Smooth muscle cell (in vitro differentiated cells): Measurements from ENCODE around the gene GSK3A. TPM values are rescaled to one million over a fixed set of nuclear protein-coding genes. Genes with fewer than 3 reads are reported as not detected.

Experiments
- DNase-seq: peaks from one replicate; lab custom pipeline; 2025; ENCODE audit not compliant: unreplicated experiment; lab: John Stamatoyannopoulos, UW
- H2AFZ ChIP-seq: fragments of 200-600 bp; sonication (generic); 2 replicates; pipeline ENCODE4 v1.6.0; 2016; ENCODE audit warnings: antibody characterized with exemption, low read depth, mild to moderate bottlenecking
- H3F3A ChIP-seq: fragments of 200-600 bp; sonication (generic); 2 replicates; pipeline ENCODE4 v1.6.0; 2017; ENCODE audit warnings: antibody characterized with exemption, low read depth
- H3K27ac ChIP-seq: fragments of 200-600 bp; sonication (generic); 2 replicates; pipeline ENCODE4 v1.5.1; 2016; ENCODE audit warnings: low read depth, mild to moderate bottlenecking
- H3K27me3 ChIP-seq: fragments of 200-600 bp; sonication (generic); 2 replicates; pipeline ENCODE4 v1.6.1; 2016; ENCODE audit warnings: low read depth, mild to moderate bottlenecking
- H3K36me3 ChIP-seq: fragments of 200-600 bp; sonication (generic); 2 replicates; pipeline ENCODE4 v1.5.1; 2016; ENCODE audit warnings: low read depth
- H3K4me1 ChIP-seq: fragments of 200-600 bp; sonication (generic); 2 replicates; pipeline ENCODE4 v1.5.1; 2016; ENCODE audit warnings: low read depth
- H3K4me2 ChIP-seq: fragments of 200-600 bp; sonication (generic); 2 replicates; pipeline ENCODE4 v1.6.0; 2016; ENCODE audit warnings: mild to moderate bottlenecking
- H3K4me3 ChIP-seq: fragments of 200-600 bp; sonication (generic); 2 replicates; pipeline ENCODE4 v1.5.1; 2016; ENCODE audit warnings: mild to moderate bottlenecking
- H3K79me2 ChIP-seq: fragments of 200-600 bp; sonication (generic); 2 replicates; pipeline ENCODE4 v1.6.0; 2016; ENCODE audit warnings: low read depth, mild to moderate bottlenecking
- H3K9ac ChIP-seq: fragments of 200-600 bp; sonication (generic); 2 replicates; pipeline ENCODE4 v1.6.0; 2016; ENCODE audit warnings: low read depth
- H3K9me3 ChIP-seq: fragments of 200-600 bp; sonication (generic); replicated peaks from 2 replicates; pipeline ENCODE4 v1.5.1; 2016; ENCODE audit warnings: low read depth
- H4K20me1 ChIP-seq: fragments of 200-600 bp; sonication (generic); 2 replicates; pipeline ENCODE4 v1.6.0; 2016; ENCODE audit warnings: low read depth
- WGBS: methylation state at CpG from one replicate; pipeline ENCODE4 v1.1.7; 2016; ENCODE audit warnings: low lambda C conversion rate; 5-methylcytosine and 5-hydroxymethylcytosine counted together
- polyA plus RNA-seq: library from polyadenylated mRNA; unstranded; fragments of >200 nt; fragmentation: Nextera tagmentation; extraction: Ambion mirVana; gene quantifications from 2 replicates; pipeline ENCODE4 v1.2.1, GENCODE V29; 2016
- total RNA-seq: library from RNA; depleted of rRNA; stranded (reverse); fragments of >200 nt; gene quantifications from 2 replicates; pipeline ENCODE4 v1.2.3, GENCODE V29; 2014
- TF ChIP-seq, protein P1 (sequence below): fragments of 200-600 bp; sonication (generic); IDR thresholded peaks from 2 replicates; pipeline ENCODE4 v1.5.1; 2017; ENCODE audit warnings: borderline replicate concordance, mild to moderate bottlenecking, antibody characterized with exemption; ENCODE audit not compliant: insufficient read depth, poor library complexity, severe bottlenecking

The GSK3A gene
- total and polyA plus RNA-seq, 2 experiments from 2014 or later = 27.4 to 39.0 TPM

DNA sequence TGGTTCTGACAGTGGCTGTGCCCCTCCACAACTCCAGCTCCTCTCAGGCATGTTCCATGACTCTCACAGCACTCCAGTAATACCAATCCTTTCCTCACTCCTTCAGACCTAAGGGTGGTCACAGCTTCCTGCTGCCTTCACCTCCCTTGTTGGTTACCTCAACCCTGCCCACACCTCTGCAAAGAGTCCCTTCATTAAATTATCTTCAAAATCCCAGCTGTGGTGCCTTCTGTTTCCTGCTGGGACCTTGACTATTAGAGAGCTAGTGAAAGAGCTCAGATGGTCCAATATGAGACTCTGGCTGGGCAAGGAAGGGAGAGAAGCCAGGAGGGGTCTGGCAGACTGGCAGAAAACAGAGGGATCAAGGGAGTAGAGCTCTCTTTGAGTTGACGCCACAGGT is 51.1 kb downstream of the GSK3A start:
- H3K27me3 ChIP-seq = peaks cover 15% of the 10 kb centered on the region
- WGBS = 94% methylated on average over 1 of the region's 1 CpG
- no peaks in the 10 kb centered on the region for H4K20me1 ChIP-seq
- peaks cover 5% of the 10 kb centered on the region for H3K9me3 ChIP-seq
- H3F3A ChIP-seq = no peaks in the 10 kb centered on the region
- H2AFZ ChIP-seq = no peak overlapping the region
- H3K9ac ChIP-seq = no peak overlapping the region
- TF ChIP-seq, protein P1, sequence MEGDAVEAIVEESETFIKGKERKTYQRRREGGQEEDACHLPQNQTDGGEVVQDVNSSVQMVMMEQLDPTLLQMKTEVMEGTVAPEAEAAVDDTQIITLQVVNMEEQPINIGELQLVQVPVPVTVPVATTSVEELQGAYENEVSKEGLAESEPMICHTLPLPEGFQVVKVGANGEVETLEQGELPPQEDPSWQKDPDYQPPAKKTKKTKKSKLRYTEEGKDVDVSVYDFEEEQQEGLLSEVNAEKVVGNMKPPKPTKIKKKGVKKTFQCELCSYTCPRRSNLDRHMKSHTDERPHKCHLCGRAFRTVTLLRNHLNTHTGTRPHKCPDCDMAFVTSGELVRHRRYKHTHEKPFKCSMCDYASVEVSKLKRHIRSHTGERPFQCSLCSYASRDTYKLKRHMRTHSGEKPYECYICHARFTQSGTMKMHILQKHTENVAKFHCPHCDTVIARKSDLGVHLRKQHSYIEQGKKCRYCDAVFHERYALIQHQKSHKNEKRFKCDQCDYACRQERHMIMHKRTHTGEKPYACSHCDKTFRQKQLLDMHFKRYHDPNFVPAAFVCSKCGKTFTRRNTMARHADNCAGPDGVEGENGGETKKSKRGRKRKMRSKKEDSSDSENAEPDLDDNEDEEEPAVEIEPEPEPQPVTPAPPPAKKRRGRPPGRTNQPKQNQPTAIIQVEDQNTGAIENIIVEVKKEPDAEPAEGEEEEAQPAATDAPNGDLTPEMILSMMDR = no peak
- H3K27ac ChIP-seq = peak overlapping the region; percentile 19
- H3K4me2 ChIP-seq = no peak overlapping the region
- no peak overlapping the region for H3K4me3 ChIP-seq
- no peak for DNase-seq
- H3K36me3 ChIP-seq = no peaks in the 10 kb centered on the region
- no peaks in the 10 kb centered on the region for H3K4me1 ChIP-seq
- H3K79me2 ChIP-seq = no peaks in the 10 kb centered on the region

DNA sequence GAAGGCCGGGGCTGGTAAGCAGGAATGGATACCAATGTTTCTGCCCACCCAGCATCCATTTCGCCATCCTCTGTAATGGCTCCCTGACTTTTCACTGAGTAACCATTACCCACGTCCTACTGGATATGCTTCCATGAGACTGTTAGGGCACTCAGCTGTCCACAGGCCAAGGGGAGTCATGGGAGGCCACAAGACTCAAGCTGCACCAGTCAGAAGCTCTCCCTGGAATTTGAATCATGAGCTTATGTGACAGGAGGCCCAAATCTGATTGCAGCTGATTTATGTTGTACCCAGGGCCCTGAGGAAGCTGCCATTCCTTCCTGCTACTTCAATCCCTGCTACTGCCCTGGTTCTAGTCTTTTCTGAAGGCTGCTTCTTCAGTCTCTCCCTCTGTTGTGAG is 53.3 kb downstream of the GSK3A start:
- 85% methylated on average over 3 of the region's 3 CpGs for WGBS

GRCh38 chr19:42188665-42189064 is 53.7 kb downstream of the GSK3A start:
- Histone ChIP-seq H3K4me2 (no peak overlapping the region), H3K4me3 (no peak overlapping the region), H3K27ac (no peak overlapping the region), H3K9ac (no peak overlapping the region), H3K79me2 (no peaks in the 10 kb centered on the region), H3K27me3 (peaks cover 14% of the 10 kb centered on the region), H4K20me1 (no peaks in the 10 kb centered on the region), H3K36me3 (no peaks in the 10 kb centered on the region), H2AFZ (no peak overlapping the region), H3K4me1 (peaks cover 3% of the 10 kb centered on the region), H3F3A (peaks cover 4% of the 10 kb centered on the region), H3K9me3 (peaks cover 4% of the 10 kb centered on the region)
- WGBS = 85% methylated on average over 1 of the region's 1 CpG
- TF ChIP-seq, protein P1 = no peak
- DNase-seq = no peak

More for the DNA sequence above, 53.3 kb downstream of the GSK3A start:
- no peak for DNase-seq
- Histone ChIP-seq H3K27me3 (peaks cover 15% of the 10 kb centered on the region), H3K4me1 (peaks cover 3% of the 10 kb centered on the region), H3K9ac (no peak overlapping the region), H3K79me2 (no peaks in the 10 kb centered on the region), H2AFZ (no peak overlapping the region), H3K4me3 (no peak overlapping the region), H3K27ac (no peak overlapping the region), H3K36me3 (no peaks in the 10 kb centered on the region), H4K20me1 (no peaks in the 10 kb centered on the region), H3F3A (peaks cover 4% of the 10 kb centered on the region), H3K4me2 (no peak overlapping the region), H3K9me3 (peaks cover 5% of the 10 kb centered on the region)
- TF ChIP-seq, protein P1 = no peak

DNA sequence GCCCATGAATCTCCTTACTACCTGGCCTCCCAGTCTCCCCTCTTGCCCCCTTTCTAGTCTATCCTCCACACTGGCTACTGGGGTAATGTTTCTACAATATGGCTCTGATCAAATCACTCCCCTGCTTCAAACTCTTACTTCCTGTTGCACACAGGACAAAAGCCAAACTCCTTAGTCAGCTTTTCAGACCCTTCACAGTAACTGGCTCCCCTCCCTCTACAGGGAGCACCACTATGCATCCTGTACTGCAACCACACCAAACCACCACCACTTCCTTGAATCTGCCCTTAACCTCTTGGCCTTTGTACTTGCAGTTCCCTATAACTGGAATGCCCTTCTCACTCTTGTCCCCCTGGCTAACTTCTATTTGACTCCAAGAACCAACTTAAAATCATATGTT is 57.1 kb downstream of the GSK3A start:
- Histone ChIP-seq H2AFZ (no peak overlapping the region), H3K9me3 (no peaks in the 10 kb centered on the region), H3K4me2 (peak overlapping the region; percentile 43), H4K20me1 (no peaks in the 10 kb centered on the region), H3K27ac (no peak overlapping the region), H3K79me2 (no peaks in the 10 kb centered on the region), H3K4me3 (no peak overlapping the region), H3F3A (peaks cover 4% of the 10 kb centered on the region), H3K27me3 (peaks cover 21% of the 10 kb centered on the region), H3K36me3 (no peaks in the 10 kb centered on the region), H3K9ac (no peak overlapping the region), H3K4me1 (peaks cover 3% of the 10 kb centered on the region)
- DNase-seq = no peak
- TF ChIP-seq, protein P1 = no peak
